K562 (cell line): ENCODE results near the gene DENR. TPM values are rescaled to one million over a fixed set of nuclear protein-coding genes. Genes with fewer than 3 reads are reported as not detected.

ENCODE experiments used
- ARHGAP35 ChIP-seq: fragments of 450-650 bp; IDR thresholded peaks from 2 replicates; pipeline ENCODE4 v1.6.1; 2018; ENCODE audit not compliant: partially characterized antibody
- ARID1B ChIP-seq: fragments of 450-650 bp; IDR thresholded peaks from 2 replicates; pipeline ENCODE4 v1.6.1; 2016; ENCODE audit warnings: antibody characterized with exemption, mild to moderate bottlenecking, inconsistent platforms
- CREB3L1 ChIP-seq: fragments of 450-650 bp; IDR thresholded peaks from 2 replicates; pipeline ENCODE4 v1.6.1; 2014; ENCODE audit warnings: low read depth, mild to moderate bottlenecking, moderate library complexity, borderline replicate concordance
- EP400 ChIP-seq: fragments of 450-650 bp; IDR thresholded peaks from 2 replicates; pipeline ENCODE4 v1.6.1; 2017; ENCODE audit warnings: antibody characterized with exemption, mild to moderate bottlenecking, moderate library complexity
- KLF10 ChIP-seq: fragments of 250-450 bp; sonication (Bioruptor Pico); IDR thresholded peaks from 2 replicates; pipeline ENCODE4 v1.6.1; 2021; ENCODE audit warnings: matching md5 sums
- MCM2 ChIP-seq: fragments of 450-650 bp; IDR thresholded peaks from 2 replicates; pipeline ENCODE4 v1.6.1; 2017; ENCODE audit warnings: low read depth, mild to moderate bottlenecking
- MECOM ChIP-seq: fragments of 250-450 bp; sonication (Bioruptor Pico); IDR thresholded peaks from 2 replicates; pipeline ENCODE4 v1.8.0; 2022; ENCODE audit warnings: inconsistent platforms
- MYC ChIP-seq, 2 experiments: fragments of 250-450 bp in 1 of 2; sonication (Bioruptor Pico) in 1 of 2; IDR thresholded peaks; 2 replicates each; pipeline versions ENCODE4 v1.5.1 to v1.6.1; 2012 to 2021; ENCODE audit warnings: low read depth in 2 of 2, borderline replicate concordance in 1 of 2, improper control_type of control experiment in 1 of 2, low read length in 1 of 2, mild to moderate bottlenecking in 1 of 2, moderate library complexity in 1 of 2
- NR3C1 ChIP-seq: sonication (generic); formaldehyde crosslinking; IDR thresholded peaks from 2 replicates; pipeline ENCODE4 v1.8.1; 2022; ENCODE audit warnings: missing genetic modification reagents
- SIRT6 ChIP-seq: IDR thresholded peaks from one replicate; pipeline ENCODE4 v1.6.1; 2012; ENCODE audit warnings: low read depth, mild to moderate bottlenecking, control low read depth, inconsistent platforms, low read length, moderate library complexity
- SMAD4 ChIP-seq: fragments of 250-450 bp; sonication (Bioruptor Pico); conservative IDR thresholded peaks from 2 replicates; pipeline ENCODE4 v1.8.0; 2021; ENCODE audit warnings: inconsistent platforms, mild to moderate bottlenecking, moderate library complexity
- ZNF12 ChIP-seq: sonication (generic); formaldehyde crosslinking; IDR thresholded peaks from 2 replicates; pipeline ENCODE4 v1.4.0; 2020; ENCODE audit warnings: mild to moderate bottlenecking, missing genetic modification reagents
- ZNF146 ChIP-seq: IDR thresholded peaks from one replicate; pipeline ENCODE4 v1.6.1; 2018; ENCODE audit warnings: missing compliant biosample characterization; ENCODE audit not compliant: unreplicated experiment
- ZNF316 ChIP-seq: fragments of 450-650 bp; IDR thresholded peaks from 2 replicates; pipeline ENCODE4 v1.6.1; 2016
- ZZZ3 ChIP-seq: fragments of 450-650 bp; IDR thresholded peaks from 2 replicates; pipeline ENCODE4 v1.6.1; 2016; ENCODE audit warnings: antibody characterized with exemption, mild to moderate bottlenecking, moderate library complexity
- polyA plus RNA-seq, 8 experiments: library from polyadenylated mRNA; depleted of rRNA in 4 of 8; stranded (reverse) in 5 of 8; unstranded in 3 of 8; fragments of >200 nt; fragmentation: Nextera tagmentation in 2 of 8; fragmentation: Illumina TruSeq in 1 of 8; extraction: Ambion mirVana in 2 of 8; extraction: Trizol in 1 of 8; gene quantifications; 2 replicates each; pipeline versions ENCODE4 v1.2.1 to v1.2.3, GENCODE V29; 2011 to 2014; ENCODE audit warnings: inconsistent platforms in 1 of 8, missing spikeins in 1 of 8
- total RNA-seq, 7 experiments: library from RNA; depleted of rRNA in 6 of 7; stranded (reverse); fragments of >200 nt in 6 of 7; fragmentation: Illumina TruSeq in 2 of 7; extraction: Trizol in 2 of 7; gene quantifications; 2 replicates each; pipeline versions ENCODE4 v1.2.1 to v1.2.3, GENCODE V29; 2011 to 2021; ENCODE audit warnings: low replicate concordance in 1 of 7
- TF ChIP-seq, protein P1 (sequence below): sonication (generic); formaldehyde crosslinking; IDR thresholded peaks from 2 replicates; pipeline ENCODE4 v1.8.0; 2023; ENCODE audit warnings: mild to moderate bottlenecking, missing genetic modification reagents
- TF ChIP-seq, protein P2 (sequence below): sonication (generic); formaldehyde crosslinking; IDR thresholded peaks from 2 replicates; pipeline ENCODE4 v1.8.1; 2023; ENCODE audit warnings: mild to moderate bottlenecking, missing genetic modification reagents
- TF ChIP-seq, protein P3 (sequence below): sonication (generic); IDR thresholded peaks from 2 replicates; pipeline ENCODE4 v1.6.1; 2016
- TF ChIP-seq, protein P4 (sequence below): fragments of 200-800 bp; sonication (Bioruptor generic); IDR thresholded peaks from 2 replicates; pipeline ENCODE4 v1.6.1; 2017; ENCODE audit warnings: missing genetic modification characterization, missing compliant biosample characterization
- TF ChIP-seq, protein P5 (sequence below): IDR thresholded peaks from 2 replicates; pipeline ENCODE4 v1.6.1; 2014; ENCODE audit warnings: antibody characterized with exemption

The DENR gene
- total and polyA plus RNA-seq, 9 of the 15 experiments (the other 6 are each of a cell fraction or from before 2014, with no cell fraction given), result 32.5 to 77.4 (median 54.7) TPM

DNA sequence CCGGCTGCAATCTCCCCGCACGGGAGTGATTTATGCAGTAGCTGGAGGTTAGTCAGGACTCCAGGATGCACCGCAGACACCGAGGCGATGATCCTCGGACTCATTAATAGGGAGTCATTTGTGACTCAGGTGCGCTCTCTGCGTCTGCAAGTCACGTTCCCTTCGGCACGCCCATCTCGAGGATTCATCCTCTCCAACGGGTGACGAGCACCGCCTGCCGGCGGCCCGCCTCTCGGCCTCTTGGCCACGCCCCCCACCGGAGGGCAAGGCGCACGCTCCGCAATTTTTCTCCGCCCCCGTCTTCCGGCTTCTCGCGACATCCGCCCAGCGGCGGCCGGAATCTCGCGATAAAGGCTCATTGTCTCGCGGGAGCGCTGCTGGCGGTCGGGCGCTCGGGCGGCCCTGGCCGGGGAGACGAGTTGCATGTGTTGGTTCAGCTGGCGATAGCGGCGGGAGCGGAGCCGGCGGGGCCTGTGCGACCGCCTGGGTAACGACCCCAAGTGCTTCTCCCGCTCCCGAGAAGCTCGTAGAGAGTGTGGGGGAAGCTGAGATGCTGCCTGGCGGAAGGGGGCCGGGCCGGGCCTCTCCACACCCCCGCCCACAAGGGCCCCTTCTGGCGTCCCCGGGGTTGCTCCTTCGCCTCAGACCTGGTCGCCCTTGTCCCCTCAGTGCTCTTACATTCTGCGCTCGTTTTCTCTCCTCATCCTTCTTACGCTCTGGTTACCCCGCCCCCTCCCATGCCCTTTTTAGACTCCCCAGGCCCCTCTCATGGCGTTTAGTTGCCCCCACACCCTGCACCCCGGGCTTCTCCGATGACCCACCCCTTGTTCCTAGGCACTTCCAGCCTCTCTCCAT is at the start of gene DENR (continued):
- TF ChIP-seq, protein P1, sequence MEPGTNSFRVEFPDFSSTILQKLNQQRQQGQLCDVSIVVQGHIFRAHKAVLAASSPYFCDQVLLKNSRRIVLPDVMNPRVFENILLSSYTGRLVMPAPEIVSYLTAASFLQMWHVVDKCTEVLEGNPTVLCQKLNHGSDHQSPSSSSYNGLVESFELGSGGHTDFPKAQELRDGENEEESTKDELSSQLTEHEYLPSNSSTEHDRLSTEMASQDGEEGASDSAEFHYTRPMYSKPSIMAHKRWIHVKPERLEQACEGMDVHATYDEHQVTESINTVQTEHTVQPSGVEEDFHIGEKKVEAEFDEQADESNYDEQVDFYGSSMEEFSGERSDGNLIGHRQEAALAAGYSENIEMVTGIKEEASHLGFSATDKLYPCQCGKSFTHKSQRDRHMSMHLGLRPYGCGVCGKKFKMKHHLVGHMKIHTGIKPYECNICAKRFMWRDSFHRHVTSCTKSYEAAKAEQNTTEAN (CRISPR knock-in tag), result no peak
- no peak for TF ChIP-seq KLF10 (CRISPR knock-in tag)
- TF ChIP-seq MYC (IDR thresholded peaks at IDR 0.05; ENCODE audit: low read depth, low read length), result peak; percentile 91
- TF ChIP-seq MYC (CRISPR knock-in tag; IDR thresholded peaks at IDR 0.05; ENCODE audit: borderline replicate concordance, low read depth), result peak; percentile 83; the same call in 1 of the 2 replicates
- TF ChIP-seq ARHGAP35, result peak; percentile 100
- TF ChIP-seq, protein P2, sequence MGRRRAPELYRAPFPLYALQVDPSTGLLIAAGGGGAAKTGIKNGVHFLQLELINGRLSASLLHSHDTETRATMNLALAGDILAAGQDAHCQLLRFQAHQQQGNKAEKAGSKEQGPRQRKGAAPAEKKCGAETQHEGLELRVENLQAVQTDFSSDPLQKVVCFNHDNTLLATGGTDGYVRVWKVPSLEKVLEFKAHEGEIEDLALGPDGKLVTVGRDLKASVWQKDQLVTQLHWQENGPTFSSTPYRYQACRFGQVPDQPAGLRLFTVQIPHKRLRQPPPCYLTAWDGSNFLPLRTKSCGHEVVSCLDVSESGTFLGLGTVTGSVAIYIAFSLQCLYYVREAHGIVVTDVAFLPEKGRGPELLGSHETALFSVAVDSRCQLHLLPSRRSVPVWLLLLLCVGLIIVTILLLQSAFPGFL (CRISPR knock-in tag), result no peak
- no peak for TF ChIP-seq SIRT6
- TF ChIP-seq, protein P3, sequence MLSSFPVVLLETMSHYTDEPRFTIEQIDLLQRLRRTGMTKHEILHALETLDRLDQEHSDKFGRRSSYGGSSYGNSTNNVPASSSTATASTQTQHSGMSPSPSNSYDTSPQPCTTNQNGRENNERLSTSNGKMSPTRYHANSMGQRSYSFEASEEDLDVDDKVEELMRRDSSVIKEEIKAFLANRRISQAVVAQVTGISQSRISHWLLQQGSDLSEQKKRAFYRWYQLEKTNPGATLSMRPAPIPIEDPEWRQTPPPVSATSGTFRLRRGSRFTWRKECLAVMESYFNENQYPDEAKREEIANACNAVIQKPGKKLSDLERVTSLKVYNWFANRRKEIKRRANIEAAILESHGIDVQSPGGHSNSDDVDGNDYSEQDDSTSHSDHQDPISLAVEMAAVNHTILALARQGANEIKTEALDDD, result peak; percentile 92
- TF ChIP-seq MCM2, result no peak
- TF ChIP-seq, protein P4, sequence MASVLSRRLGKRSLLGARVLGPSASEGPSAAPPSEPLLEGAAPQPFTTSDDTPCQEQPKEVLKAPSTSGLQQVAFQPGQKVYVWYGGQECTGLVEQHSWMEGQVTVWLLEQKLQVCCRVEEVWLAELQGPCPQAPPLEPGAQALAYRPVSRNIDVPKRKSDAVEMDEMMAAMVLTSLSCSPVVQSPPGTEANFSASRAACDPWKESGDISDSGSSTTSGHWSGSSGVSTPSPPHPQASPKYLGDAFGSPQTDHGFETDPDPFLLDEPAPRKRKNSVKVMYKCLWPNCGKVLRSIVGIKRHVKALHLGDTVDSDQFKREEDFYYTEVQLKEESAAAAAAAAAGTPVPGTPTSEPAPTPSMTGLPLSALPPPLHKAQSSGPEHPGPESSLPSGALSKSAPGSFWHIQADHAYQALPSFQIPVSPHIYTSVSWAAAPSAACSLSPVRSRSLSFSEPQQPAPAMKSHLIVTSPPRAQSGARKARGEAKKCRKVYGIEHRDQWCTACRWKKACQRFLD, result peak; percentile 86
- TF ChIP-seq, protein P5, sequence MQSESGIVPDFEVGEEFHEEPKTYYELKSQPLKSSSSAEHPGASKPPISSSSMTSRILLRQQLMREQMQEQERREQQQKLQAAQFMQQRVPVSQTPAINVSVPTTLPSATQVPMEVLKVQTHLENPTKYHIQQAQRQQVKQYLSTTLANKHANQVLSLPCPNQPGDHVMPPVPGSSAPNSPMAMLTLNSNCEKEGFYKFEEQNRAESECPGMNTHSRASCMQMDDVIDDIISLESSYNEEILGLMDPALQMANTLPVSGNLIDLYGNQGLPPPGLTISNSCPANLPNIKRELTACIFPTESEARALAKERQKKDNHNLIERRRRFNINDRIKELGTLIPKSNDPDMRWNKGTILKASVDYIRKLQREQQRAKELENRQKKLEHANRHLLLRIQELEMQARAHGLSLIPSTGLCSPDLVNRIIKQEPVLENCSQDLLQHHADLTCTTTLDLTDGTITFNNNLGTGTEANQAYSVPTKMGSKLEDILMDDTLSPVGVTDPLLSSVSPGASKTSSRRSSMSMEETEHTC, result peak; percentile 76; the same call in 1 of the 2 replicates
- peak; percentile 86 for TF ChIP-seq SMAD4 (CRISPR knock-in tag)
- TF ChIP-seq ZZZ3, result peak; percentile 79
- peak; percentile 66; the same call in 1 of the 2 replicates for TF ChIP-seq MECOM (CRISPR knock-in tag)
- peak; percentile 100 for TF ChIP-seq CREB3L1
- no peak for TF ChIP-seq NR3C1 (CRISPR knock-in tag)
- TF ChIP-seq EP400, result peak; percentile 92
- 0 out of 2 replicates have a peak, but pooled peaks have one; percentile 29 for TF ChIP-seq ZNF12 (CRISPR knock-in tag)
- TF ChIP-seq ZNF316, result peak; percentile 89
- peak; percentile 13 for TF ChIP-seq ZNF146 (CRISPR knock-in tag)
- peak; percentile 23; the same call in 1 of the 2 replicates for TF ChIP-seq ARID1B
